Activated naive CD4-positive, alpha-beta T cell treated with anti-CD3 and anti-CD28 coated beads, Interleukin-2, amount 50 U/mL, for 72 hours (primary cell): ENCODE results near the gene SEL1L3. TPM values are rescaled to one million over a fixed set of nuclear protein-coding genes. Genes with fewer than 3 reads are reported as not detected.
"Not testable (repeated sequence)": the region's sequence is repeated elsewhere in the genome, so short reads cannot be mapped to it uniquely, and the experiment has no call there.

Experiments used
- ATAC-seq, 2 donors: fragments of 150-1000 bp; cut with Tn5 transposase; 2 replicates each; pipeline ENCODE4 v1.10.0; 2021; ENCODE audit warnings: mild to moderate bottlenecking in 2 of 2, moderate library complexity in 2 of 2
- DNase-seq, 2 donors: peaks; one replicate each; pipeline ENCODE4 v3.0.0; 2021 to 2022; ENCODE audit warnings: low spot score in 2 of 2
- H3K27ac Mint-ChIP-seq, 2 donors: one replicate each; pipeline ENCODE4 v1.8.0; 2022; ENCODE audit warnings: mild to moderate bottlenecking in 2 of 2, mixed read lengths in 2 of 2
- H3K36me3 Mint-ChIP-seq, 2 donors: one replicate each; pipeline ENCODE4 v1.8.0; 2022; ENCODE audit warnings: mixed read lengths in 2 of 2
- H3K9me3 Mint-ChIP-seq, 2 donors: one replicate each; pipeline ENCODE4 v1.8.0; 2022; ENCODE audit warnings: mixed read lengths in 2 of 2
- total RNA-seq, 2 donors: library from RNA; stranded (reverse); gene quantifications; one replicate each; pipeline ENCODE4 v1.2.3, GENCODE V29; 2022

Gene SEL1L3
- 10 to 100 TPM; 32.8 to 44.3 TPM for total RNA-seq

GRCh38 chr4:25862411-25863346, at the start of gene SEL1L3:
Gene SEL1L3, minus strand, starts transcription at chr4:25862988. Its CDS starts 152 bp downstream, at chr4:25862836.
- DNase-seq = peak; percentile 58 to 67
- Mint-ChIP-seq H3K36me3 (peaks cover 15 to 31% of the 10 kb centered on the region in 2 donors), H3K9me3 (no peaks in the 10 kb centered on the region), H3K27ac (peak within 1 kb of the TSS; percentile 96 to 99)
- ATAC-seq = peak; percentile 63 to 74

- no peak for ATAC-seq
- no peak for DNase-seq
- H3K27ac Mint-ChIP-seq = no peak overlapping the region
Observed at GRCh38 chr4:25911356-25911755, 48.6 kb upstream of the SEL1L3 start.

GRCh38 chr4:25908491-25908901, 45.7 kb upstream of the SEL1L3 start:
- Mint-ChIP-seq H3K27ac (peak overlapping the region in 1 of 2 donors; percentile 6), H3K9me3 (no peaks in the 10 kb centered on the region), H3K36me3 (peaks cover 0 to 12% of the 10 kb centered on the region in 2 donors)
- DNase-seq (no peak), ATAC-seq (peak in 1 of 2 donors; percentile 31)

More at GRCh38 chr4:25911356-25911755, 48.6 kb upstream of the SEL1L3 start:
- peaks cover 8 to 25% of the 10 kb centered on the region in 2 donors for H3K36me3 Mint-ChIP-seq
- H3K9me3 Mint-ChIP-seq = no peaks in the 10 kb centered on the region

- H3K9me3 Mint-ChIP-seq = not testable (repeated sequence)
Observed at GRCh38 chr4:25906113-25906512, 43.3 kb upstream of the SEL1L3 start.

GRCh38 chr4:25905371-25905770, 42.6 kb upstream of the SEL1L3 start:
- H3K9me3 Mint-ChIP-seq = no peaks in the 10 kb centered on the region
- no peak for DNase-seq
- ATAC-seq = no peak
- H3K36me3 Mint-ChIP-seq = peaks cover 0 to 7% of the 10 kb centered on the region in 2 donors
- no peak overlapping the region for H3K27ac Mint-ChIP-seq

More at GRCh38 chr4:25906113-25906512, 43.3 kb upstream of the SEL1L3 start:
- not testable (repeated sequence) for DNase-seq, H3K36me3 Mint-ChIP-seq, H3K27ac Mint-ChIP-seq, ATAC-seq

- no peak overlapping the region for H3K27ac Mint-ChIP-seq
Observed at GRCh38 chr4:25904748-25905082, 41.9 kb upstream of the SEL1L3 start.

GRCh38 chr4:25903900-25904747, 41.3 kb upstream of the SEL1L3 start:
- ATAC-seq = no peak
- H3K27ac Mint-ChIP-seq = no peak overlapping the region
- H3K36me3 Mint-ChIP-seq = peaks cover 0 to 7% of the 10 kb centered on the region in 2 donors
- DNase-seq = no peak
- H3K9me3 Mint-ChIP-seq = no peaks in the 10 kb centered on the region

More at GRCh38 chr4:25904748-25905082, 41.9 kb upstream of the SEL1L3 start:
- peaks cover 0 to 7% of the 10 kb centered on the region in 2 donors for H3K36me3 Mint-ChIP-seq
- ATAC-seq (no peak), DNase-seq (no peak)
- H3K9me3 Mint-ChIP-seq = no peaks in the 10 kb centered on the region

GRCh38 chr4:25901030-25901430, 38.2 kb upstream of the SEL1L3 start:
- no peaks in the 10 kb centered on the region for H3K9me3 Mint-ChIP-seq
- DNase-seq = no peak
- no peaks in the 10 kb centered on the region for H3K36me3 Mint-ChIP-seq
- H3K27ac Mint-ChIP-seq = no peak overlapping the region
- ATAC-seq = no peak

GRCh38 chr4:25900310-25900709, 37.5 kb upstream of the SEL1L3 start:
- ATAC-seq = peak in 1 of 2 donors; percentile 35
- no peaks in the 10 kb centered on the region for H3K36me3 Mint-ChIP-seq

GRCh38 chr4:25896776-25897539, 34.2 kb upstream of the SEL1L3 start:
- Mint-ChIP-seq H3K9me3 (no peaks in the 10 kb centered on the region), H3K36me3 (no peaks in the 10 kb centered on the region), H3K27ac (no peak overlapping the region)
- no peak for DNase-seq
- no peak for ATAC-seq

More at GRCh38 chr4:25900310-25900709, 37.5 kb upstream of the SEL1L3 start:
- no peaks in the 10 kb centered on the region for H3K9me3 Mint-ChIP-seq
- no peak for DNase-seq
- H3K27ac Mint-ChIP-seq = no peak overlapping the region

- ATAC-seq (no peak), DNase-seq (no peak)
- Mint-ChIP-seq H3K9me3 (no peaks in the 10 kb centered on the region), H3K36me3 (no peaks in the 10 kb centered on the region), H3K27ac (no peak overlapping the region)
Observed at GRCh38 chr4:25892796-25893195, 30.0 kb upstream of the SEL1L3 start.

GRCh38 chr4:25890571-25891485, 28.0 kb upstream of the SEL1L3 start:
- H3K36me3 Mint-ChIP-seq = no peaks in the 10 kb centered on the region
- no peaks in the 10 kb centered on the region for H3K9me3 Mint-ChIP-seq
- DNase-seq (no peak), ATAC-seq (no peak)
- H3K27ac Mint-ChIP-seq = no peak overlapping the region

GRCh38 chr4:25889589-25890503, 27.1 kb upstream of the SEL1L3 start:
- Mint-ChIP-seq H3K9me3 (no peaks in the 10 kb centered on the region), H3K36me3 (no peaks in the 10 kb centered on the region), H3K27ac (no peak overlapping the region)
- ATAC-seq = no peak
- no peak for DNase-seq

- Mint-ChIP-seq H3K9me3 (no peaks in the 10 kb centered on the region), H3K36me3 (no peaks in the 10 kb centered on the region), H3K27ac (peak overlapping the region in 1 of 2 donors; percentile 2)
- DNase-seq (no peak), ATAC-seq (no peak)
Observed at GRCh38 chr4:25888781-25889180, 26.0 kb upstream of the SEL1L3 start.
